HUES64 (cell line): Measurements from ENCODE around the gene STK38L.

Experiments used
- H3K27ac ChIP-seq: 2 replicates; pipeline ENCODE4 v1.7.0; 2013; ENCODE audit warnings: low read depth, low read length, inconsistent platforms
- H3K27me3 ChIP-seq: 2 replicates; pipeline ENCODE4 v1.6.1; 2013; ENCODE audit warnings: mild to moderate bottlenecking, low read length; ENCODE audit not compliant: insufficient read depth
- H3K36me3 ChIP-seq: 2 replicates; pipeline ENCODE4 v1.6.1; 2013; ENCODE audit warnings: mild to moderate bottlenecking, low read length; ENCODE audit not compliant: insufficient read depth
- H3K4me1 ChIP-seq: 2 replicates; pipeline ENCODE4 v1.6.1; 2013; ENCODE audit warnings: mild to moderate bottlenecking, low read length, moderate library complexity; ENCODE audit not compliant: insufficient read depth
- H3K4me3 ChIP-seq: 2 replicates; pipeline ENCODE4 v1.5.1; 2013; ENCODE audit warnings: mild to moderate bottlenecking, low read length, moderate library complexity
- H3K9ac ChIP-seq: 2 replicates; pipeline ENCODE4 v1.6.1; 2013; ENCODE audit warnings: mild to moderate bottlenecking, low read depth, low read length
- H3K9me3 ChIP-seq: 2 replicates; pipeline ENCODE4 v1.6.1; 2013; ENCODE audit warnings: low read depth, low read length; ENCODE audit not compliant: insufficient read depth
- WGBS: fragments of 150-250, 120-280 bp; methylation state at CpG from one replicate; pipeline ENCODE4 v1.1.7; 2013; ENCODE audit warnings: missing lambda C conversion rate; 5-methylcytosine and 5-hydroxymethylcytosine counted together

Gene STK38L

GRCh38 chr12:27337376-27337775 lies 93.3 kb downstream of the STK38L start:
- H3K4me1 ChIP-seq, result peaks cover 12% of the 10 kb centered on the region
- no peak overlapping the region for H3K9ac ChIP-seq
- no peak overlapping the region for H3K27ac ChIP-seq
- H3K9me3 ChIP-seq, result no peaks in the 10 kb centered on the region
- no peaks in the 10 kb centered on the region for H3K36me3 ChIP-seq
- WGBS, result 100% methylated on average over 1 of the region's 1 CpG
- H3K27me3 ChIP-seq, result peaks cover 24% of the 10 kb centered on the region
- H3K4me3 ChIP-seq, result no peak overlapping the region

- Histone ChIP-seq H3K27me3 (peaks cover 17% of the 10 kb centered on the region), H3K27ac (no peak overlapping the region), H3K36me3 (no peaks in the 10 kb centered on the region), H3K9me3 (no peaks in the 10 kb centered on the region), H3K9ac (no peak overlapping the region), H3K4me1 (peaks cover 22% of the 10 kb centered on the region), H3K4me3 (no peak overlapping the region)
- WGBS, result 96% methylated on average over 1 of the region's 1 CpG
Measured at GRCh38 chr12:27338473-27338872, 94.4 kb downstream of the STK38L start.

- no peak overlapping the region for H3K4me3 ChIP-seq
- peaks cover 35% of the 10 kb centered on the region for H3K4me1 ChIP-seq
- H3K36me3 ChIP-seq, result no peaks in the 10 kb centered on the region
- no peak overlapping the region for H3K9ac ChIP-seq
- WGBS, result 94% methylated on average over 3 of the region's 3 CpGs
- H3K27ac ChIP-seq, result no peak overlapping the region
- H3K9me3 ChIP-seq, result no peaks in the 10 kb centered on the region
- H3K27me3 ChIP-seq, result no peaks in the 10 kb centered on the region
Measured at GRCh38 chr12:27340971-27341370, 96.9 kb downstream of the STK38L start.

GRCh38 chr12:27342536-27342935 lies 98.5 kb downstream of the STK38L start:
- 91% methylated on average over 1 of the region's 2 CpGs for WGBS
- Histone ChIP-seq H3K9ac (no peak overlapping the region; the same call in 1 of the 2 replicates), H3K4me1 (peaks cover 38% of the 10 kb centered on the region), H3K27me3 (no peaks in the 10 kb centered on the region), H3K27ac (no peak overlapping the region), H3K9me3 (no peaks in the 10 kb centered on the region), H3K36me3 (no peaks in the 10 kb centered on the region), H3K4me3 (no peak overlapping the region)

- no peak overlapping the region for H3K4me3 ChIP-seq
- H3K36me3 ChIP-seq, result no peaks in the 10 kb centered on the region
- no peaks in the 10 kb centered on the region for H3K9me3 ChIP-seq
- WGBS, result 100% methylated on average over 4 of the region's 5 CpGs
- peaks cover 45% of the 10 kb centered on the region for H3K4me1 ChIP-seq
- peak overlapping the region; percentile 41 for H3K27ac ChIP-seq
- no peaks in the 10 kb centered on the region for H3K27me3 ChIP-seq
- H3K9ac ChIP-seq, result no peak overlapping the region
Measured at GRCh38 chr12:27343255-27344000, 99.3 kb downstream of the STK38L start.

- no peak overlapping the region for H3K4me3 ChIP-seq
- no peaks in the 10 kb centered on the region for H3K36me3 ChIP-seq
- H3K4me1 ChIP-seq, result peaks cover 45% of the 10 kb centered on the region
- no peaks in the 10 kb centered on the region for H3K27me3 ChIP-seq
- WGBS, result 83% methylated on average over 2 of the region's 2 CpGs
- H3K9me3 ChIP-seq, result no peaks in the 10 kb centered on the region
- H3K9ac ChIP-seq, result no peak overlapping the region
- peak overlapping the region; percentile 41 for H3K27ac ChIP-seq
Measured at GRCh38 chr12:27344246-27344645, 100.2 kb downstream of the STK38L start.

GRCh38 chr12:27344760-27345159 lies 100.7 kb downstream of the STK38L start:
- Histone ChIP-seq H3K4me1 (peaks cover 45% of the 10 kb centered on the region), H3K9me3 (no peaks in the 10 kb centered on the region), H3K36me3 (no peaks in the 10 kb centered on the region), H3K27me3 (no peaks in the 10 kb centered on the region), H3K4me3 (no peak overlapping the region), H3K9ac (no peak overlapping the region), H3K27ac (no peak overlapping the region)
- WGBS, result 66% methylated on average over 3 of the region's 3 CpGs

GRCh38 chr12:27345376-27345775 lies 101.3 kb downstream of the STK38L start:
- Histone ChIP-seq H3K27me3 (no peaks in the 10 kb centered on the region), H3K4me3 (no peak overlapping the region), H3K27ac (no peak overlapping the region), H3K4me1 (peaks cover 45% of the 10 kb centered on the region), H3K9ac (no peak overlapping the region), H3K36me3 (no peaks in the 10 kb centered on the region), H3K9me3 (no peaks in the 10 kb centered on the region)
- 95% methylated on average over 4 of the region's 4 CpGs for WGBS

GRCh38 chr12:27347779-27348178 lies 103.7 kb downstream of the STK38L start:
- H3K9ac ChIP-seq, result no peak overlapping the region
- H3K4me3 ChIP-seq, result no peak overlapping the region
- 75% methylated on average over 2 of the region's 2 CpGs for WGBS
- no peaks in the 10 kb centered on the region for H3K9me3 ChIP-seq
- H3K4me1 ChIP-seq, result peaks cover 38% of the 10 kb centered on the region
- H3K27ac ChIP-seq, result no peak overlapping the region
- H3K27me3 ChIP-seq, result no peaks in the 10 kb centered on the region
- no peaks in the 10 kb centered on the region for H3K36me3 ChIP-seq

GRCh38 chr12:27351476-27351875 lies 107.4 kb downstream of the STK38L start:
- no peaks in the 10 kb centered on the region for H3K27me3 ChIP-seq
- no peaks in the 10 kb centered on the region for H3K9me3 ChIP-seq
- H3K36me3 ChIP-seq, result no peaks in the 10 kb centered on the region
- H3K9ac ChIP-seq, result no peak overlapping the region
- H3K27ac ChIP-seq, result no peak overlapping the region
- no peak overlapping the region for H3K4me3 ChIP-seq
- H3K4me1 ChIP-seq, result peaks cover 10% of the 10 kb centered on the region
- WGBS, result 95% methylated on average over 7 of the region's 7 CpGs

- no peak overlapping the region for H3K27ac ChIP-seq
- H3K36me3 ChIP-seq, result no peaks in the 10 kb centered on the region
- 100% methylated on average over 2 of the region's 2 CpGs for WGBS
Measured at GRCh38 chr12:27355486-27355885, 111.4 kb downstream of the STK38L start.

GRCh38 chr12:27355979-27356378 lies 111.9 kb downstream of the STK38L start:
- Histone ChIP-seq H3K27me3 (no peaks in the 10 kb centered on the region), H3K27ac (no peak overlapping the region), H3K36me3 (no peaks in the 10 kb centered on the region), H3K4me3 (no peak overlapping the region), H3K4me1 (no peaks in the 10 kb centered on the region), H3K9ac (no peak overlapping the region), H3K9me3 (no peaks in the 10 kb centered on the region)
- 95% methylated on average over 1 of the region's 1 CpG for whole genome bisulfite sequencing

More at GRCh38 chr12:27355486-27355885, 111.4 kb downstream of the STK38L start:
- no peaks in the 10 kb centered on the region for H3K9me3 ChIP-seq
- H3K4me1 ChIP-seq, result no peaks in the 10 kb centered on the region
- no peak overlapping the region for H3K9ac ChIP-seq
- H3K27me3 ChIP-seq, result no peaks in the 10 kb centered on the region
- H3K4me3 ChIP-seq, result no peak overlapping the region
